BJ (cell line): ENCODE measurements around the gene ATP10A. TPM values are rescaled to one million over a fixed set of nuclear protein-coding genes. Genes with fewer than 3 reads are reported as not detected.

Experiments used
- CTCF ChIA-PET: fragments of 350-600 bp; formaldehyde crosslinking; extraction: SDS; loops from one replicate; lab custom pipeline; 2021; ENCODE audit warnings: antibody characterized with exemption, inconsistent platforms; lab: Yijun Ruan, JAX
- POLR2A ChIA-PET: fragments of 300-600 bp; sonication (Branson Sonifier 250); formaldehyde crosslinking; extraction: SDS; loops from one replicate; lab custom pipeline; 2021; ENCODE audit warnings: antibody characterized with exemption; lab: Charles Lee
- DNase-seq: peaks from one replicate; pipeline ENCODE4 v3.0.0-alpha.2; 2011; ENCODE audit warnings: low read depth
- H3K27me3 ChIP-seq: 2 replicates; pipeline ENCODE4 v1.6.0; 2011; ENCODE audit warnings: low read length; ENCODE audit not compliant: control insufficient read depth, insufficient read depth
- H3K36me3 ChIP-seq: 2 replicates; pipeline ENCODE4 v1.5.1; 2011; ENCODE audit warnings: low read length; ENCODE audit not compliant: control insufficient read depth, insufficient read depth
- H3K4me3 ChIP-seq: 2 replicates; pipeline ENCODE4 v1.5.1; 2011; ENCODE audit warnings: low read depth, mild to moderate bottlenecking, control low read depth, low read length
- polyA plus RNA-seq: library from polyadenylated mRNA; depleted of rRNA; stranded (reverse); fragments of >200 nt; gene quantifications from 2 replicates; pipeline ENCODE4 v1.2.3, GENCODE V29; 2011
- TF ChIP-seq, protein P1 (sequence below): IDR thresholded peaks from 2 replicates; pipeline ENCODE4 v1.5.1; 2011; ENCODE audit warnings: low read depth, mild to moderate bottlenecking, control low read depth, inconsistent platforms, low read length, moderate library complexity; ENCODE audit not compliant: insufficient read depth

ATP10A gene
- polyA plus RNA-seq, 1 experiment: 28.0 TPM

DNA sequence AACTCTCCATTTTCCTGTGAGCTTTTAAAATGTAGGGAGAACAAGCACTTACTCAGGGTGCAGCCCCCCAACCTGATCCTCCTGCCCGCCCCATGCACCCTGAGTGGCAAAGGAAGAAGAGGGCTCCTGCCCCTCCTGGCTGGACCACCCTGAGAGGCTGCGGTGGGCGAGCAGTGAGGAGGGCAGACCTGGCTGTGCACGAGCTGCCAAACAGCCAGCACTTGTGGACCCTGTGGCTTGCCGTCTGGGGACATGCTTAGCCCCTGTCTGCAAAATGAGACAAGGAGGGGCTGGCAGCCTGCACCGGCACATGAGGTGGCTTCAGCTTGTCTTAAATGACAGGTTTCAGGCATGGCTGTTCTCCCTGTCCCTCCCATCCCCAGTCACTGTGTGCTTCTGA, 18.6 kb downstream of the ATP10A start:
- ChIA-PET POLR2A (no interaction called here), CTCF (no interaction called here)
- no peaks in the 10 kb centered on the region for H3K27me3 ChIP-seq
- H3K36me3 ChIP-seq: no peaks in the 10 kb centered on the region; the same call in 1 of the 2 replicates
- DNase-seq: no peak
- no peak overlapping the region for H3K4me3 ChIP-seq
- TF ChIP-seq, protein P1, sequence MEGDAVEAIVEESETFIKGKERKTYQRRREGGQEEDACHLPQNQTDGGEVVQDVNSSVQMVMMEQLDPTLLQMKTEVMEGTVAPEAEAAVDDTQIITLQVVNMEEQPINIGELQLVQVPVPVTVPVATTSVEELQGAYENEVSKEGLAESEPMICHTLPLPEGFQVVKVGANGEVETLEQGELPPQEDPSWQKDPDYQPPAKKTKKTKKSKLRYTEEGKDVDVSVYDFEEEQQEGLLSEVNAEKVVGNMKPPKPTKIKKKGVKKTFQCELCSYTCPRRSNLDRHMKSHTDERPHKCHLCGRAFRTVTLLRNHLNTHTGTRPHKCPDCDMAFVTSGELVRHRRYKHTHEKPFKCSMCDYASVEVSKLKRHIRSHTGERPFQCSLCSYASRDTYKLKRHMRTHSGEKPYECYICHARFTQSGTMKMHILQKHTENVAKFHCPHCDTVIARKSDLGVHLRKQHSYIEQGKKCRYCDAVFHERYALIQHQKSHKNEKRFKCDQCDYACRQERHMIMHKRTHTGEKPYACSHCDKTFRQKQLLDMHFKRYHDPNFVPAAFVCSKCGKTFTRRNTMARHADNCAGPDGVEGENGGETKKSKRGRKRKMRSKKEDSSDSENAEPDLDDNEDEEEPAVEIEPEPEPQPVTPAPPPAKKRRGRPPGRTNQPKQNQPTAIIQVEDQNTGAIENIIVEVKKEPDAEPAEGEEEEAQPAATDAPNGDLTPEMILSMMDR: no peak

DNA sequence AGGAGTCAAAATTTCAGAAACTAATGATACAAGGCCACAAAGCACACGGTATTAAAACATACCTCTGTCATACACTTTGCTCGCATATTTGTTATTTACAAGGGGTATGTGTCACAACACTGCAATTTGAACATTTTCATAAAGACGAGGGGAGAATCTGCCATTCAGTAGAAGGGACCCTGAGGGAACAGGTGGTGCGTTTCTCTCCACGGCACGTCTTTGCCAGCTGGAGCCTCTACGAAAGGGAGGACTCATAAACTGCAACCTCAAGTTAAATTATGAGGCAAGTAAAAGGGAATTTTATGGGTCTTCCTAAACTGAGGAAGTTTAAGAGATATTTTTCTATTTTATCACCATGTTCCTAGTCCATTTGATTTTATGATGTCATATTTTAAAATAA, 19.1 kb downstream of the ATP10A start:
- TF ChIP-seq, protein P1: no peak
- ChIA-PET CTCF (interaction anchor here (1.1 to 1.4 kb wide), 2 partner anchors 13 to 134 kb away, joined by 3 read pairs; no protein-coding TSS in a partner anchor), POLR2A (no interaction called here)
- Histone ChIP-seq H3K27me3 (no peaks in the 10 kb centered on the region), H3K36me3 (no peaks in the 10 kb centered on the region; the same call in 1 of the 2 replicates), H3K4me3 (no peak overlapping the region)
- no peak for DNase-seq

DNA sequence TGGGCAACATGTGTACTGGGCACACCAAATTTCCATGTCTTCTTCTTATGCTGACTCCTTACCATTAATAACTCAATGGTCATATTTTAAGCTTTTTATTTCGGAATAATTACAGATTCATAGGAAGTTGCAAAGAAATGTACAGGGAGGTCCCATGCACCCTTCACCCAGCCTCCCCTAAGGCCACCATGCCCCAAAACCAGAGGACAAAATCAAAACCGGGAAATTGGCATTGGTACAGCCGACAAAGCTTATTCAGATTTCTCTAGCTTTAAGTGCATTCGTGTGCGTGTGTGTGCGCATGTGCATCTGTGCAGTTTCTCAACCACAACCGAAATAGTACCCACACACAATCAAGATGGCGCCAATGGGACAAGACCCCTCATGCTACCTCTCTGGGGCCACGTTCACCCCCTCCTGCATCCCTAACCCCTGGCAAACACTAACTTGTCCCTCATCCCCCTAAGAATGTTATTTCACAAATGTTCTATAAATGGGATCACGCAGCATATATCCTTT, 23.4 kb downstream of the ATP10A start:
- CTCF ChIA-PET: interaction anchor here (1.2 kb wide), 1 partner anchor 95 kb away, joined by 3 read pairs; no protein-coding TSS in a partner anchor
- TF ChIP-seq, protein P1: no peak
- peaks cover 1% of the 10 kb centered on the region; the same call in 1 of the 2 replicates for H3K36me3 ChIP-seq

DNA sequence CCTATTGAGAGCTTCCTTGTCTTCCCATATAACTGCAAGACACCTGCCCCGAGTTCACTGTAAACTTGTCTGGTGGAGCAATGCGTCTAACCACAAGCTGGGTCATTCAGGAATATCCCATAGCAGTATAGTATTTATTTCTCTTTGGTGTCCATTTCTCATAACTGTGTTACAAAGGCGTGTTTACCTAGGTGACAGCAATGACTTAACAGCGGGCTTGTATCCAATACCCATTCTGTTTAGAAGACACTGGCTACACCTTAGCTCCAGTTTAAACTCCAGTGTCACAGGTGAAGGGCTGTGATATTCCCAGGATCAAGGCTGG, 24.3 kb downstream of the ATP10A start:
- ChIA-PET POLR2A (no interaction called here), CTCF (no interaction called here)
- TF ChIP-seq, protein P1: no peak
- peaks cover 1% of the 10 kb centered on the region; the same call in 1 of the 2 replicates for H3K36me3 ChIP-seq
- DNase-seq: no peak
- no peak overlapping the region for H3K4me3 ChIP-seq
- no peaks in the 10 kb centered on the region for H3K27me3 ChIP-seq

More for the DNA sequence above, 23.4 kb downstream of the ATP10A start:
- POLR2A ChIA-PET: interaction anchor here (0.6 kb wide), 1 partner anchor 243 kb away, joined by 6 read pairs; no protein-coding TSS in a partner anchor
- DNase-seq: no peak
- H3K4me3 ChIP-seq: no peak overlapping the region
- no peaks in the 10 kb centered on the region for H3K27me3 ChIP-seq

DNA sequence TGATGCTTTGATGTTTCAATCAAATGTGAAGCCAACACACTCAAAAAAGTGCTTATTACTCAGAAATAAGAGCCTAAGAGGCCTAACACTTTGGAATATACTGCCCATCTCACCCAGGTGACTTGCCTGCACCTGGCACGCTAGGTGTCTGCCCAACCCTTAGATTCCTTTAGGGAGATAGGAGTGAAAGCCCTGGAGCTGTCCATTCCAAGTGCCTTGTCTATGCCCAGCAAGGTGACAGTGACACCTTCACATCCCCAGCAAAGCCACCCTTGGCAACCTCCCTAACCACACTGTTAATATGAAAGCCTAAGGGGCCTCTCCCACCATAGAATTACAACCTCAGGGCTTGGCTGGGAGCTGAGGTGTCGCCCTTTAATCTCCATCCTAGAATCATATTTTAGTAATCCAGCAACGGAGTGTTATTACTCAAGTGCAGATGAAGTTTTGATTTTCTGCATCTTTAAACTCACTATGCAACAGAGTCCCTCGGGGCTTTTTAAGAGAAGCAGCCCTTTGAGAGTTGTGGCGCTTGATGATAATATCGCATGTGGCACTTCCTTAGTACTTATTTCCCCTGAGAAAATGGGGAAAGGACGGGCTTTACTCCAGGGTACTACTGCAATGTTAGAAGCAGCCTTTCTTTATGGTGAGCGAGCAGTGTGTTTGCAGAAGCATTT, 24.8 kb downstream of the ATP10A start:
- Histone ChIP-seq H3K36me3 (peaks cover 1% of the 10 kb centered on the region; the same call in 1 of the 2 replicates), H3K4me3 (no peak overlapping the region), H3K27me3 (no peaks in the 10 kb centered on the region)
- ChIA-PET POLR2A (no interaction called here), CTCF (no interaction called here)
- DNase-seq: no peak
- TF ChIP-seq, protein P1: no peak
